ENCODE data around the gene SFTA2.

- TF ChIP-seq CTCF (IDR thresholded peaks at IDR 0.05 in 2 of 3, conservative IDR thresholded peaks at IDR 0.05 in 1 of 3; ENCODE audit: borderline replicate concordance in 1 of 3, insufficient read depth in 1 of 3, low read depth in 2 of 3, low read length in 2 of 3) = no peak
- TF ChIP-seq CEBPB (IDR thresholded peaks at IDR 0.05; ENCODE audit: low read depth) = no peak
- TF ChIP-seq MAX (IDR thresholded peaks at IDR 0.05) = no peak
- TF ChIP-seq TCF7L2 (IDR thresholded peaks at IDR 0.05; ENCODE audit: borderline replicate concordance, extremely low read depth, insufficient read depth, insufficient read length) = no peak
- no peak for TF ChIP-seq POLR2A (IDR thresholded peaks at IDR 0.05; ENCODE audit: borderline replicate concordance, extremely low read depth, insufficient read depth, insufficient read length)
- TF ChIP-seq ZFX (IDR thresholded peaks at IDR 0.05) = no peak
- no peak for TF ChIP-seq JUND (IDR thresholded peaks at IDR 0.05)
- TF ChIP-seq, protein P1, sequence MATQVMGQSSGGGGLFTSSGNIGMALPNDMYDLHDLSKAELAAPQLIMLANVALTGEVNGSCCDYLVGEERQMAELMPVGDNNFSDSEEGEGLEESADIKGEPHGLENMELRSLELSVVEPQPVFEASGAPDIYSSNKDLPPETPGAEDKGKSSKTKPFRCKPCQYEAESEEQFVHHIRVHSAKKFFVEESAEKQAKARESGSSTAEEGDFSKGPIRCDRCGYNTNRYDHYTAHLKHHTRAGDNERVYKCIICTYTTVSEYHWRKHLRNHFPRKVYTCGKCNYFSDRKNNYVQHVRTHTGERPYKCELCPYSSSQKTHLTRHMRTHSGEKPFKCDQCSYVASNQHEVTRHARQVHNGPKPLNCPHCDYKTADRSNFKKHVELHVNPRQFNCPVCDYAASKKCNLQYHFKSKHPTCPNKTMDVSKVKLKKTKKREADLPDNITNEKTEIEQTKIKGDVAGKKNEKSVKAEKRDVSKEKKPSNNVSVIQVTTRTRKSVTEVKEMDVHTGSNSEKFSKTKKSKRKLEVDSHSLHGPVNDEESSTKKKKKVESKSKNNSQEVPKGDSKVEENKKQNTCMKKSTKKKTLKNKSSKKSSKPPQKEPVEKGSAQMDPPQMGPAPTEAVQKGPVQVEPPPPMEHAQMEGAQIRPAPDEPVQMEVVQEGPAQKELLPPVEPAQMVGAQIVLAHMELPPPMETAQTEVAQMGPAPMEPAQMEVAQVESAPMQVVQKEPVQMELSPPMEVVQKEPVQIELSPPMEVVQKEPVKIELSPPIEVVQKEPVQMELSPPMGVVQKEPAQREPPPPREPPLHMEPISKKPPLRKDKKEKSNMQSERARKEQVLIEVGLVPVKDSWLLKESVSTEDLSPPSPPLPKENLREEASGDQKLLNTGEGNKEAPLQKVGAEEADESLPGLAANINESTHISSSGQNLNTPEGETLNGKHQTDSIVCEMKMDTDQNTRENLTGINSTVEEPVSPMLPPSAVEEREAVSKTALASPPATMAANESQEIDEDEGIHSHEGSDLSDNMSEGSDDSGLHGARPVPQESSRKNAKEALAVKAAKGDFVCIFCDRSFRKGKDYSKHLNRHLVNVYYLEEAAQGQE (IDR thresholded peaks at IDR 0.05; ENCODE audit: low read depth) = no peak
- no peak for TF ChIP-seq POLR2AphosphoS5 (IDR thresholded peaks at IDR 0.05; ENCODE audit: low read depth, low read length)
- no peak for TF ChIP-seq EZH2phosphoT487 (IDR thresholded peaks at IDR 0.05; ENCODE audit: borderline replicate concordance)
Measured at GRCh38 chr6:30889921-30890645, 41.9 kb downstream of the SFTA2 start.
